HUES6 (cell line): ENCODE measurements around the gene CPED1.
"Not testable (repeated sequence)": the region's sequence is repeated elsewhere in the genome, so short reads cannot be mapped to it uniquely, and the experiment has no call there.

Experiments
- H3K27ac ChIP-seq: 2 replicates; pipeline ENCODE4 v1.7.0; 2013; ENCODE audit warnings: low read depth, mild to moderate bottlenecking, low read length, inconsistent platforms
- H3K27me3 ChIP-seq: 2 replicates; pipeline ENCODE4 v1.6.1; 2013; ENCODE audit warnings: low read length; ENCODE audit not compliant: control insufficient read depth, insufficient read depth
- H3K36me3 ChIP-seq: 2 replicates; pipeline ENCODE4 v1.6.1; 2013; ENCODE audit warnings: low read length; ENCODE audit not compliant: control insufficient read depth, insufficient read depth
- H3K4me1 ChIP-seq: 2 replicates; pipeline ENCODE4 v1.6.1; 2013; ENCODE audit warnings: low read length; ENCODE audit not compliant: control insufficient read depth, insufficient read depth
- H3K4me3 ChIP-seq: 2 replicates; pipeline ENCODE4 v1.5.1; 2013; ENCODE audit warnings: low read depth, low read length
- H3K9ac ChIP-seq: one replicate; pipeline ENCODE4 v1.6.1; 2013; ENCODE audit warnings: mild to moderate bottlenecking, low read length
- H3K9me3 ChIP-seq: 2 replicates; pipeline ENCODE4 v1.6.1; 2013; ENCODE audit warnings: low read depth, low read length; ENCODE audit not compliant: control insufficient read depth, insufficient read depth

The CPED1 gene

DNA sequence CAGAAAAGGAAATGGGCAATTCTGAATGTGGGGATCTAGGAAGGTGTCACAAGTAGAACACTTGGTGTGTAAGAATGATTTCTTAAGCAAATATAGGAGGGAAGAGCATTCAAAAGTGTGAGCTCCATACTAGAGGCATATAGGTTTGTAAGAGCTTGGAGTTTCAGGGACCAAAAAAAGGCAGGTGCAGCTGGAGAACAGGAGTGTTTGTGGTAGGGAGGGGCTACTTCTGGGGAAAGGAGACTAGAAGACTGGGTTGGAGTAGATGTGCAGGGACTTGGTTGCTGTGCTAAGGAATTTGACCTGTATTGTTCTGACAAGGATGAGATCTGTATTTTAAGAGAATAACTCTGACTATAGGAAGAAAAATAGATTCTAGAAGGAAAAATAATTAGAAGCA is 46.4 kb downstream of the CPED1 start:
- no peak overlapping the region for H3K4me3 ChIP-seq
- H3K9me3 ChIP-seq = no peaks in the 10 kb centered on the region
- H3K27me3 ChIP-seq = no peaks in the 10 kb centered on the region
- no peak overlapping the region for H3K27ac ChIP-seq
- no peaks in the 10 kb centered on the region for H3K4me1 ChIP-seq
- no peak overlapping the region for H3K9ac ChIP-seq
- no peaks in the 10 kb centered on the region for H3K36me3 ChIP-seq

DNA sequence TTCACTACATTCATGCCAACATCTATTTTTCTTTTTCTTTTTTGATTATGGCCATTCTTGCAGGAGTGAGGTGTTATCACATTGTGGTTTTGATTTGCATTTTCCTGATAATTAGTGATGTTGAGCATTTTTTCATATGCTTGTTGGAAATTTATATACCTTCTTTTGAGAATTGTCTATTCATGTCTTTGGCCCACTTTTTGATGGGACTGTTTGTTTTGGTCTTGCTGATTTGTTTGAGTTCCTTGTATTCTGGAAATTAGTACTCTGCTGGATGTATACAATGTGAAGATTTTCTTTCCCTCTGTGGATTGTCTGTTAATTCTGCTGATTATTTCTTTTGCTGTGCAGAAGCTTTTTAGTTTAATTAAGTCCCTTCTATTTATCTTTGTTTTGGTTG is 48.3 kb downstream of the CPED1 start:
- H3K27ac ChIP-seq, H3K4me3 ChIP-seq, H3K27me3 ChIP-seq, H3K9ac ChIP-seq, H3K9me3 ChIP-seq, H3K36me3 ChIP-seq, H3K4me1 ChIP-seq: not testable (repeated sequence)

- not testable (repeated sequence) for H3K9me3 ChIP-seq, H3K9ac ChIP-seq, H3K27me3 ChIP-seq, H3K4me1 ChIP-seq, H3K36me3 ChIP-seq, H3K27ac ChIP-seq, H3K4me3 ChIP-seq
Measured at GRCh38 chr7:121037329-121037728, 48.8 kb downstream of the CPED1 start.

GRCh38 chr7:121037957-121038716 is 49.6 kb downstream of the CPED1 start:
- Histone ChIP-seq H3K4me1 (no peaks in the 10 kb centered on the region), H3K36me3 (no peaks in the 10 kb centered on the region), H3K9me3 (no peaks in the 10 kb centered on the region), H3K27me3 (no peaks in the 10 kb centered on the region), H3K9ac (no peak overlapping the region), H3K27ac (no peak overlapping the region), H3K4me3 (no peak overlapping the region)

DNA sequence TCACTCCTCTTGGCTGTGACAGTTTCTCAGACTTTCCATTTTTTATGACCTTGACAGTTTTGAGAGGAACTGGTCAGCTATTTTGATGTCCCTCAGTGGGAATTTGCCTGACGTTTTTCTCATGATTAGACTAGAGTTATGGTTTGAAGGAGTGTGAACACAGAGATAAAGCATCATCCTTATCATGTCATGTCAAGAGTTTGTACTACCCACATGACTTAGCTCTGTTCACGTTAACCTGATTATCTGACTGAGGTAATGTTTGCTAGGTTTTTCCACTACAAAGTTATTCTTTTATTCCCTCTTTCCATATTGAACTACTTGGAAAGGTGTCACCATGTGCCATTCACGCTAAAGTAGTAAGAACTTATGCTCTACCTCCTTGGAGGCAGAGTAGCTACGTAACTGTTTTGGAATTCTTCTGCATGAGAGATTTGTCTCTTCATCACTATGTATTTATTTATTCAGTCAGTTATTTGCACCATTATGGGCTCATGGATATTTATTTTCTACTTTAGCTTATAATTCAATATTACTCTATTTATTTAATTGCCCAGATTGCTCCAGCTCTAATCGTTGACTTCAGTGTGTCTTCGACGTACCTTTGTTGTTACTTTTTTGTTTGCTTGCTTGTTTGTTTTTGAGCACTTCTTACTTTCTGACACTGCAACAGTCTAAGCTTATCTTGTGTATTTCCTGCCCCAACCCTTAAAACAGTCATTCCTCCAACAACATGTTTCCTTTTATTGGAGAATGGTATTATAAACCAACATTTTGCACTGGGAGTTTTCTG is 50.4 kb downstream of the CPED1 start:
- Histone ChIP-seq H3K27me3 (no peaks in the 10 kb centered on the region), H3K4me3 (no peak overlapping the region), H3K4me1 (no peaks in the 10 kb centered on the region; the same call in 1 of the 2 replicates), H3K36me3 (no peaks in the 10 kb centered on the region), H3K9me3 (no peaks in the 10 kb centered on the region), H3K27ac (no peak overlapping the region), H3K9ac (no peak overlapping the region)

- Histone ChIP-seq H3K36me3 (no peaks in the 10 kb centered on the region), H3K4me1 (no peaks in the 10 kb centered on the region; the same call in 1 of the 2 replicates), H3K9ac (no peak overlapping the region), H3K27me3 (no peaks in the 10 kb centered on the region), H3K27ac (no peak overlapping the region), H3K4me3 (no peak overlapping the region), H3K9me3 (no peaks in the 10 kb centered on the region)
Measured at GRCh38 chr7:121039510-121039822, 51.0 kb downstream of the CPED1 start.

- Histone ChIP-seq H3K9me3 (no peaks in the 10 kb centered on the region), H3K27ac (no peak overlapping the region), H3K4me3 (no peak overlapping the region), H3K4me1 (no peaks in the 10 kb centered on the region; the same call in 1 of the 2 replicates), H3K27me3 (no peaks in the 10 kb centered on the region), H3K9ac (no peak overlapping the region), H3K36me3 (no peaks in the 10 kb centered on the region)
Measured at GRCh38 chr7:121039994-121040393, 51.5 kb downstream of the CPED1 start.

DNA sequence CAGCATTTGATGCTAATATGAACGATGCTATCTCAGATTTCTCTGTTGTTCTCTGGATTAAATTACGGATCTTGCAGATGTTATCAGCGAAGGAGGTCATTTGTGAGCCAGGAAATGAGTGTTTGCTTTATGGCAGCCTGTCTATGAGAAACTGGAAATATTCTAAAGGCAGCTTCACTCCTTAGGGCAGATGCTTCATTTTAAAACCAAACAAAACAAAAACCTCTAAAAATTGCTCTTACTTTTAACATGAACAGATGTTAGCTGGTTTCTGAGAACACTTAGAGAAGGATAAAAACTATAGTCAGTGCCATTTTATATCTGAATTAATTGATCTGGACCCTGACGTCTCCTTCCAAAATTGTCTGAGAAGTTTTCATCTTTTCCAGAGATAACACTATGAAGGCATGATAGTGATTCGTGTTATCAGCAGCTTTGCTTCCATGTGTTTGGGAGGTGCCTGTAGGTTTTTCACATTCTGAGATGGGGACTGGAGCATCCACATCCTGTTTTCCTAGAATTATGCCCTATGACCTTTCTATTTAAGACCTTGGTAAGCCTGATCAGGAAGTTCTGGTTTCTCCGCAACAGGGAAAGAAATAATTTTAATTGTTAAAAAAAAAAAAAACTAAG is 53.1 kb downstream of the CPED1 start:
- Histone ChIP-seq H3K36me3 (no peaks in the 10 kb centered on the region), H3K9ac (no peak overlapping the region)

GRCh38 chr7:121042195-121042594 is 53.7 kb downstream of the CPED1 start:
- Histone ChIP-seq H3K27me3 (no peaks in the 10 kb centered on the region), H3K9ac (no peak overlapping the region), H3K9me3 (no peaks in the 10 kb centered on the region), H3K4me3 (no peak overlapping the region), H3K27ac (no peak overlapping the region), H3K4me1 (no peaks in the 10 kb centered on the region; the same call in 1 of the 2 replicates), H3K36me3 (no peaks in the 10 kb centered on the region)

More for the DNA sequence above, 53.1 kb downstream of the CPED1 start:
- Histone ChIP-seq H3K27ac (no peak overlapping the region), H3K4me3 (no peak overlapping the region), H3K4me1 (no peaks in the 10 kb centered on the region; the same call in 1 of the 2 replicates), H3K9me3 (no peaks in the 10 kb centered on the region), H3K27me3 (no peaks in the 10 kb centered on the region)

GRCh38 chr7:121042899-121043298 is 54.4 kb downstream of the CPED1 start:
- Histone ChIP-seq H3K4me1 (no peaks in the 10 kb centered on the region; the same call in 1 of the 2 replicates), H3K27me3 (no peaks in the 10 kb centered on the region), H3K27ac (no peak overlapping the region), H3K9me3 (no peaks in the 10 kb centered on the region), H3K36me3 (no peaks in the 10 kb centered on the region), H3K9ac (no peak overlapping the region), H3K4me3 (no peak overlapping the region)
